Measurements from ENCODE around the gene ELOVL2. TPM values are rescaled to one million over a fixed set of nuclear protein-coding genes. Genes with fewer than 3 reads are reported as not detected.

Gene ELOVL2
- total RNA-seq, 4 donors from 2014 or later: 0.40 to 0.87 (median 0.62) TPM; not detected in 1

DNA sequence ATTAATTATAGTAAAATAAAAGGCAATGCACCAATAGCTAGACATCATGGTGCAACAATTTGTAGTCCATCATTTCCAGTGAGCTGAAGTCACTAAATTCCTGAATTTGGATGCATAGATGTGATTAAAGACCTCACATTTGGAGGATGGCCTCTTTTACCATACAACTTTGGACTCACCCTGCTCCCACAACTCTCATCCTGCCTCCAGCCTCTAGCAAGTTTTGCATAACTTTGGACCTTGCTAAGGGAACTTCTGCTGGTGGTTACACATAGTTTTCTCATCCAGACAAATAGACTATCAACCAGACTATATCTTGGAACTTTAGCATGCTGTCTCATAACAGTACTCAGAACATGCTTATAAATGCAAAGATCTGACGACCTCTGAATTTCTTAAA lies 12.8 kb upstream of the ELOVL2 start:
- Histone ChIP-seq H3K36me3 (no peaks in the 10 kb centered on the region), H3K4me1 (no peaks in the 10 kb centered on the region), H3K4me3 (no peak overlapping the region), H3K27ac (no peak overlapping the region), H3K27me3 (no peaks in the 10 kb centered on the region), H3K9me3 (no peaks in the 10 kb centered on the region)
- TF ChIP-seq CTCF (IDR thresholded peaks at IDR 0.05) (no peak), POLR2A (IDR thresholded peaks at IDR 0.05) (no peak), POLR2AphosphoS5 (IDR thresholded peaks at IDR 0.05) (no peak), EP300 (IDR thresholded peaks at IDR 0.05) (no peak)
- ATAC-seq: no peak
- WGBS, 2 donors (ENCODE audit: low coverage in 1 of 2): 56 to 82% methylated on average over 1 of the region's 1 CpG

DNA sequence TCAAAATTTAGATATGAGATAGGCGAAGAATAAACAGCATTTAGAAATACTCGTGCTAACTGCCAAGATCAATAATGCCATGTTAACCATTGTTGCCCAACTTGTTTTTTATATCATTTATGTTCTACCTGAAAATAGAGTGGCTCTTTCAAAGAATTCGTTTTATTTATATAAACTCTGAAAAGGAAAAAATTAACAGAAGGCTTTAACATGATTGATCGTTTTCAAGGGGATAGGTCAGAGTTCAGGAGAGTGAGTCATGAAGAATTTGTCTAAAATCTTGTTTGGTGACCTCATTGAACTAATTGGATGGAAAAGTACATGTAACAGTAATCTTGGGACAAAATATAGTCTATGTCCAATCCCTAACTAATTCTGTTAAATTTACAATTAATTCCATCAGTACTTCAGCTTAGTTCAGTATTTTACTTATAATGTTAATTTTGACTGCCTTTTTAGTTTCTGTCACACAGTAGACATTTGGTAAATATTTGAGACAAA lies 11.1 kb upstream of the ELOVL2 start:
- Histone ChIP-seq H3K36me3 (no peaks in the 10 kb centered on the region), H3K4me3 (no peak overlapping the region), H3K9me3 (no peaks in the 10 kb centered on the region), H3K27ac (no peak overlapping the region), H3K4me1 (no peaks in the 10 kb centered on the region), H3K27me3 (peaks cover 8% of the 10 kb centered on the region)
- TF ChIP-seq EP300 (IDR thresholded peaks at IDR 0.05) (no peak), POLR2AphosphoS5 (IDR thresholded peaks at IDR 0.05) (no peak), CTCF (IDR thresholded peaks at IDR 0.05) (no peak), POLR2A (IDR thresholded peaks at IDR 0.05) (no peak)
- WGBS, 2 donors (ENCODE audit: low coverage in 1 of 2): 34 to 53% methylated on average over 4 of the region's 4 CpGs
- no peak for ATAC-seq

GRCh38 chr6:11054722-11055121 lies 10.6 kb upstream of the ELOVL2 start:
- Histone ChIP-seq H3K36me3 (no peaks in the 10 kb centered on the region), H3K27ac (no peak overlapping the region), H3K4me3 (no peak overlapping the region), H3K9me3 (no peaks in the 10 kb centered on the region), H3K27me3 (peaks cover 12% of the 10 kb centered on the region), H3K4me1 (no peaks in the 10 kb centered on the region)
- 83 to 100% methylated on average over 1 of the region's 1 CpG for WGBS, 2 donors (ENCODE audit: low coverage in 1 of 2)
- TF ChIP-seq POLR2AphosphoS5 (IDR thresholded peaks at IDR 0.05): no peak
- TF ChIP-seq CTCF (IDR thresholded peaks at IDR 0.05): no peak
- no peak for TF ChIP-seq EP300 (IDR thresholded peaks at IDR 0.05)
- TF ChIP-seq POLR2A (IDR thresholded peaks at IDR 0.05): no peak
- no peak for ATAC-seq

- Histone ChIP-seq H3K27ac (no peak overlapping the region), H3K27me3 (peaks cover 25% of the 10 kb centered on the region), H3K9me3 (no peaks in the 10 kb centered on the region), H3K4me3 (no peak overlapping the region), H3K4me1 (no peaks in the 10 kb centered on the region), H3K36me3 (no peaks in the 10 kb centered on the region)
- ATAC-seq: no peak
- 90 to 100% methylated on average over 1 to 5 of the region's 5 CpGs for WGBS, 2 donors (ENCODE audit: low coverage in 1 of 2)
- TF ChIP-seq POLR2A (IDR thresholded peaks at IDR 0.05): no peak
- TF ChIP-seq POLR2AphosphoS5 (IDR thresholded peaks at IDR 0.05): no peak
- no peak for TF ChIP-seq EP300 (IDR thresholded peaks at IDR 0.05)
- TF ChIP-seq CTCF (IDR thresholded peaks at IDR 0.05): no peak
Observed at GRCh38 chr6:11053307-11053706, 9.2 kb upstream of the ELOVL2 start.

GRCh38 chr6:11050731-11051130 lies 6.6 kb upstream of the ELOVL2 start:
- no peaks in the 10 kb centered on the region for H3K4me1 ChIP-seq
- WGBS, 2 donors (ENCODE audit: low coverage in 1 of 2): 44 to 54% methylated on average over 2 of the region's 2 CpGs
- H3K27ac ChIP-seq: no peak overlapping the region
- no peak overlapping the region for H3K4me3 ChIP-seq
- H3K36me3 ChIP-seq: no peaks in the 10 kb centered on the region
- TF ChIP-seq CTCF (IDR thresholded peaks at IDR 0.05) (no peak), POLR2A (IDR thresholded peaks at IDR 0.05) (no peak), POLR2AphosphoS5 (IDR thresholded peaks at IDR 0.05) (no peak), EP300 (IDR thresholded peaks at IDR 0.05) (no peak)
- no peak for ATAC-seq
- H3K9me3 ChIP-seq: no peaks in the 10 kb centered on the region
- peaks cover 51% of the 10 kb centered on the region for H3K27me3 ChIP-seq
